GOT3 (cell line): ENCODE results near the gene SLC24A2.
"Not testable (repeated sequence)": the region's sequence is repeated elsewhere in the genome, so short reads cannot be mapped to it uniquely, and the experiment has no call there.

Experiments used
- DNase-seq: peaks from one replicate; lab custom pipeline; 2025; ENCODE audit warnings: mixed read lengths; lab: John Stamatoyannopoulos, UW

The SLC24A2 gene

GRCh38 chr9:19788614-19789271 is at the start of gene SLC24A2:
TSS of gene SLC24A2 (minus strand) at chr9:19789037.
- no peak for DNase-seq

GRCh38 chr9:19833331-19833730 is 44.5 kb upstream of the SLC24A2 start:
- DNase-seq, result not testable (repeated sequence)

- DNase-seq, result no peak
Observed at GRCh38 chr9:19830796-19831195, 42.0 kb upstream of the SLC24A2 start.

GRCh38 chr9:19828576-19829109 is 39.8 kb upstream of the SLC24A2 start:
- no peak for DNase-seq

- DNase-seq, result no peak
Observed at GRCh38 chr9:19816769-19817168, 27.9 kb upstream of the SLC24A2 start.

- no peak for DNase-seq
Observed at GRCh38 chr9:19812194-19812593, 23.4 kb upstream of the SLC24A2 start.

GRCh38 chr9:19809422-19810269 is 20.8 kb upstream of the SLC24A2 start:
- no peak for DNase-seq

- no peak for DNase-seq
Observed at GRCh38 chr9:19807182-19807892, 18.5 kb upstream of the SLC24A2 start.

GRCh38 chr9:19804431-19804830 is 15.6 kb upstream of the SLC24A2 start:
- DNase-seq, result no peak

GRCh38 chr9:19800884-19801283 is 12.0 kb upstream of the SLC24A2 start:
- DNase-seq, result no peak

GRCh38 chr9:19799784-19800183 is 10.9 kb upstream of the SLC24A2 start:
- no peak for DNase-seq

GRCh38 chr9:19788152-19788551 is 685 bp downstream of the SLC24A2 start:
- DNase-seq, result no peak

- DNase-seq, result no peak
Observed at GRCh38 chr9:19787672-19788071, 1.2 kb downstream of the SLC24A2 start.

- DNase-seq, result no peak
Observed at GRCh38 chr9:19785230-19785629, 3.6 kb downstream of the SLC24A2 start.

GRCh38 chr9:19784136-19784535 is 4.7 kb downstream of the SLC24A2 start:
- no peak for DNase-seq

- DNase-seq, result no peak
Observed at GRCh38 chr9:19783500-19783899, 5.3 kb downstream of the SLC24A2 start.

GRCh38 chr9:19782005-19782404 is 6.8 kb downstream of the SLC24A2 start:
- no peak for DNase-seq

- DNase-seq, result no peak
Observed at GRCh38 chr9:19781240-19781639, 7.6 kb downstream of the SLC24A2 start.

- DNase-seq, result no peak
Observed at GRCh38 chr9:19771446-19771845, 17.4 kb downstream of the SLC24A2 start.

- no peak for DNase-seq
Observed at GRCh38 chr9:19770973-19771372, 17.9 kb downstream of the SLC24A2 start.

- no peak for DNase-seq
Observed at GRCh38 chr9:19769213-19769612, 19.6 kb downstream of the SLC24A2 start.

GRCh38 chr9:19768798-19769197 is 20.0 kb downstream of the SLC24A2 start:
- no peak for DNase-seq
